Tibial artery (tissue), 4 donors: ENCODE data around the gene RBP3.

Source experiments
- DNase-seq, 2 donors: peaks; one replicate each; pipeline ENCODE4 v3.0.0-alpha.2; 2019
- H3K27ac ChIP-seq, 2 donors: fragments of 200-600 bp; sonication (generic) in 1 of 2; 1 replicate in 1 of 2; 2 replicates in 1 of 2; pipeline ENCODE4 v1.5.1; 2018 to 2019; ENCODE audit warnings: mild to moderate bottlenecking in 1 of 2
- H3K27me3 ChIP-seq, 2 donors: fragments of 200-600 bp; sonication (generic) in 1 of 2; one replicate each; pipeline versions ENCODE4 v1.5.1 to v1.6.0; 2016 to 2019
- H3K36me3 ChIP-seq, 3 donors: fragments of 200-600 bp; sonication (generic) in 2 of 3; one replicate each; pipeline ENCODE4 v1.5.1; 2016 to 2019; ENCODE audit warnings: mild to moderate bottlenecking in 2 of 3
- H3K4me1 ChIP-seq, 4 donors: fragments of 200-600 bp; sonication (generic) in 2 of 4; 1 replicate in 3 of 4; 2 replicates in 1 of 4; pipeline ENCODE4 v1.5.1; 2016 to 2019
- H3K4me3 ChIP-seq, 2 donors: fragments of 200-600 bp; sonication (generic) in 1 of 2; 1 replicate in 1 of 2; 2 replicates in 1 of 2; pipeline ENCODE4 v1.5.1; 2018 to 2019; ENCODE audit warnings: mild to moderate bottlenecking in 2 of 2
- H3K9me3 ChIP-seq, 3 donors: fragments of 200-600 bp; sonication (generic) in 1 of 3; one replicate each; pipeline ENCODE4 v1.5.1; 2016 to 2019
- CTCF ChIP-seq, 2 experiments: fragments of 200-600 bp in 1 of 2; fragments of 450-650 bp in 1 of 2; IDR thresholded peaks; one replicate each; pipeline ENCODE4 v1.5.1; 2017 to 2019; ENCODE audit warnings: antibody characterized with exemption in 2 of 2, mild to moderate bottlenecking in 1 of 2, moderate library complexity in 1 of 2
- intact Hi-C: fragments of 100-400 bp; cut with DNase I; formaldehyde crosslinking; loops from one replicate; pipeline ENCODE4 v1.15.0; 2023; ENCODE audit warnings: low total_unique reads

The RBP3 gene

GRCh38 chr10:47333532-47333931, 14.6 kb upstream of the RBP3 start:
- peak in 1 of 2 donors; percentile 4 for DNase-seq
- no peak for TF ChIP-seq CTCF (IDR thresholded peaks at IDR 0.05)
- intact Hi-C loops = no loop called here

GRCh38 chr10:47334466-47335295, 13.5 kb upstream of the RBP3 start:
- Histone ChIP-seq H3K27ac (no peak overlapping the region), H3K4me3 (no peak overlapping the region), H3K36me3 (no peaks in the 10 kb centered on the region), H3K9me3 (no peaks in the 10 kb centered on the region), H3K4me1 (peaks cover 0 to 10% (median 3%) of the 10 kb centered on the region in 4 donors), H3K27me3 (no peaks in the 10 kb centered on the region)
- intact Hi-C loops = no loop called here
- TF ChIP-seq CTCF (IDR thresholded peaks at IDR 0.05) = no peak
- peak in 1 of 2 donors; percentile 19 for DNase-seq

More at GRCh38 chr10:47333532-47333931, 14.6 kb upstream of the RBP3 start:
- Histone ChIP-seq H3K27me3 (no peaks in the 10 kb centered on the region), H3K4me1 (peaks cover 0 to 10% (median 3%) of the 10 kb centered on the region in 4 donors), H3K36me3 (no peaks in the 10 kb centered on the region), H3K27ac (no peak overlapping the region), H3K9me3 (no peaks in the 10 kb centered on the region), H3K4me3 (no peak overlapping the region)

GRCh38 chr10:47335906-47336305, 12.3 kb upstream of the RBP3 start:
- no peaks in the 10 kb centered on the region for H3K27me3 ChIP-seq
- peaks cover 0 to 10% (median 3%) of the 10 kb centered on the region in 4 donors for H3K4me1 ChIP-seq
- no peak overlapping the region for H3K4me3 ChIP-seq
- TF ChIP-seq CTCF (IDR thresholded peaks at IDR 0.05) = no peak
- DNase-seq = peak in 1 of 2 donors; percentile 35
- intact Hi-C loops = no loop called here
- H3K27ac ChIP-seq = peak overlapping the region in 1 of 2 donors; percentile 21
- H3K36me3 ChIP-seq = no peaks in the 10 kb centered on the region
- no peaks in the 10 kb centered on the region for H3K9me3 ChIP-seq

- Histone ChIP-seq H3K9me3 (no peaks in the 10 kb centered on the region), H3K4me1 (peaks cover 0 to 10% (median 3%) of the 10 kb centered on the region in 4 donors), H3K27ac (peak overlapping the region in 1 of 2 donors; percentile 21), H3K27me3 (no peaks in the 10 kb centered on the region), H3K4me3 (no peak overlapping the region), H3K36me3 (no peaks in the 10 kb centered on the region)
- DNase-seq = peak in 1 of 2 donors; percentile 31
- intact Hi-C loops = no loop called here
- no peak for TF ChIP-seq CTCF (IDR thresholded peaks at IDR 0.05)
Measured at GRCh38 chr10:47336387-47337134, 11.6 kb upstream of the RBP3 start.

GRCh38 chr10:47337310-47337709, 10.9 kb upstream of the RBP3 start:
- no peak overlapping the region for H3K27ac ChIP-seq
- no peaks in the 10 kb centered on the region for H3K27me3 ChIP-seq
- no peak for TF ChIP-seq CTCF (IDR thresholded peaks at IDR 0.05)
- H3K4me3 ChIP-seq = no peak overlapping the region
- H3K4me1 ChIP-seq = peaks cover 0 to 10% (median 3%) of the 10 kb centered on the region in 4 donors
- H3K36me3 ChIP-seq = no peaks in the 10 kb centered on the region
- no peaks in the 10 kb centered on the region for H3K9me3 ChIP-seq
- intact Hi-C loops = no loop called here
- DNase-seq = peak in 1 of 2 donors; percentile 3
